ENCODE results near the gene CRYBG1.
"Not testable (repeated sequence)": the region's sequence is repeated elsewhere in the genome, so short reads cannot be mapped to it uniquely, and the experiment has no call there.

Gene CRYBG1

GRCh38 chr6:106540432-106540831 lies 179.9 kb downstream of the CRYBG1 start:
- FAIRE-seq = no peak
- DNase-seq (ENCODE audit: insufficient read length, low spot score) = no peak

GRCh38 chr6:106540907-106541306 lies 180.4 kb downstream of the CRYBG1 start:
- DNase-seq (ENCODE audit: insufficient read length, low spot score) (no peak), FAIRE-seq (no peak)

GRCh38 chr6:106546261-106546690 lies 185.8 kb downstream of the CRYBG1 start:
- DNase-seq (ENCODE audit: insufficient read length, low spot score) (no peak), FAIRE-seq (no peak)

- DNase-seq (ENCODE audit: insufficient read length, low spot score) (no peak), FAIRE-seq (no peak)
Observed at GRCh38 chr6:106546691-106547414, 186.3 kb downstream of the CRYBG1 start.

- peak; percentile 40 for FAIRE-seq
- DNase-seq (ENCODE audit: insufficient read length, low spot score) = no peak
Observed at GRCh38 chr6:106547601-106548453, 187.3 kb downstream of the CRYBG1 start.

- FAIRE-seq; DNase-seq (ENCODE audit: insufficient read length, low spot score): not testable (repeated sequence)
Observed at GRCh38 chr6:106548926-106549455, 188.5 kb downstream of the CRYBG1 start.

- DNase-seq (ENCODE audit: insufficient read length, low spot score) = no peak
- no peak for FAIRE-seq
Observed at GRCh38 chr6:106549521-106549920, 189.0 kb downstream of the CRYBG1 start.

GRCh38 chr6:106551155-106551554 lies 190.6 kb downstream of the CRYBG1 start:
- FAIRE-seq (no peak), DNase-seq (ENCODE audit: insufficient read length, low spot score) (no peak)

- DNase-seq (ENCODE audit: insufficient read length, low spot score) (no peak), FAIRE-seq (no peak)
Observed at GRCh38 chr6:106553440-106553839, 192.9 kb downstream of the CRYBG1 start.

GRCh38 chr6:106555767-106556166 lies 195.2 kb downstream of the CRYBG1 start:
- DNase-seq (ENCODE audit: insufficient read length, low spot score) = no peak
- no peak for FAIRE-seq

GRCh38 chr6:106556368-106556960 lies 195.9 kb downstream of the CRYBG1 start:
- FAIRE-seq = no peak

GRCh38 chr6:106557837-106558236 lies 197.3 kb downstream of the CRYBG1 start:
- FAIRE-seq (no peak), DNase-seq (ENCODE audit: insufficient read length, low spot score) (no peak)

More at GRCh38 chr6:106556368-106556960, 195.9 kb downstream of the CRYBG1 start:
- DNase-seq (ENCODE audit: insufficient read length, low spot score) = no peak

GRCh38 chr6:106558364-106558763 lies 197.8 kb downstream of the CRYBG1 start:
- no peak for FAIRE-seq
- DNase-seq (ENCODE audit: insufficient read length, low spot score) = no peak

GRCh38 chr6:106559659-106560058 lies 199.1 kb downstream of the CRYBG1 start:
- FAIRE-seq = not testable (repeated sequence)

GRCh38 chr6:106560996-106561685 lies 200.6 kb downstream of the CRYBG1 start:
- DNase-seq (ENCODE audit: insufficient read length, low spot score) (peak; percentile 6), FAIRE-seq (no peak)

More at GRCh38 chr6:106559659-106560058, 199.1 kb downstream of the CRYBG1 start:
- not testable (repeated sequence) for DNase-seq (ENCODE audit: insufficient read length, low spot score)

- no peak for FAIRE-seq
Observed at GRCh38 chr6:106561686-106562405, 201.3 kb downstream of the CRYBG1 start.

GRCh38 chr6:106563614-106564013 lies 203.1 kb downstream of the CRYBG1 start:
- FAIRE-seq (no peak), DNase-seq (ENCODE audit: insufficient read length, low spot score) (no peak)

More at GRCh38 chr6:106561686-106562405, 201.3 kb downstream of the CRYBG1 start:
- DNase-seq (ENCODE audit: insufficient read length, low spot score) = no peak

- FAIRE-seq = no peak
- no peak for DNase-seq (ENCODE audit: insufficient read length, low spot score)
Observed at GRCh38 chr6:106564476-106564875, 204.0 kb downstream of the CRYBG1 start.

GRCh38 chr6:106568530-106568929 lies 208.0 kb downstream of the CRYBG1 start:
- no peak for DNase-seq (ENCODE audit: insufficient read length, low spot score)
- FAIRE-seq = no peak

GRCh38 chr6:106569428-106569827 lies 208.9 kb downstream of the CRYBG1 start:
- DNase-seq (ENCODE audit: insufficient read length, low spot score) (no peak), FAIRE-seq (no peak)

Data from HTR-8/SVneo (cell line).